Endothelial cell (in vitro differentiated cells): ENCODE data around the gene PCYOX1L. TPM values are rescaled to one million over a fixed set of nuclear protein-coding genes. Genes with fewer than 3 reads are reported as not detected.

ENCODE experiments used
- DNase-seq: peaks from one replicate; pipeline ENCODE4 v3.0.0; 2021; ENCODE audit warnings: low spot score
- H3K27ac Mint-ChIP-seq: one replicate; pipeline ENCODE4 v1.8.0; 2021; ENCODE audit warnings: mixed read lengths, inconsistent platforms; ENCODE audit not compliant: unreplicated experiment
- H3K27me3 Mint-ChIP-seq: one replicate; pipeline ENCODE4 v1.8.0; 2021; ENCODE audit warnings: mild to moderate bottlenecking, moderate library complexity, mixed read lengths, inconsistent platforms; ENCODE audit not compliant: unreplicated experiment
- H3K36me3 Mint-ChIP-seq: one replicate; pipeline ENCODE4 v1.8.0; 2021; ENCODE audit warnings: mild to moderate bottlenecking, low read depth, mixed read lengths, inconsistent platforms; ENCODE audit not compliant: unreplicated experiment
- H3K4me1 Mint-ChIP-seq: one replicate; pipeline ENCODE4 v1.8.0; 2021; ENCODE audit warnings: mild to moderate bottlenecking, mixed read lengths, inconsistent platforms; ENCODE audit not compliant: unreplicated experiment
- H3K4me3 Mint-ChIP-seq: one replicate; pipeline ENCODE4 v1.8.0; 2021; ENCODE audit warnings: mild to moderate bottlenecking, mixed read lengths, inconsistent platforms; ENCODE audit not compliant: unreplicated experiment
- H3K9me3 Mint-ChIP-seq: one replicate; pipeline ENCODE4 v1.8.0; 2021; ENCODE audit warnings: mixed read lengths, inconsistent platforms; ENCODE audit not compliant: unreplicated experiment
- total RNA-seq: library from RNA; stranded (reverse); fragmentation: NEBNext Ultra II Directional; extraction: Animal tissue kit (Norgen Biotek cat#: 25700); gene quantifications from one replicate; pipeline ENCODE4 v1.2.1, GENCODE V29; 2021; ENCODE audit not compliant: unreplicated experiment
- TF ChIP-seq, protein P1 (sequence below): fragments of 200-600 bp; sonication (generic); IDR thresholded peaks from one replicate; pipeline ENCODE4 v1.5.0; 2021; ENCODE audit warnings: antibody characterized with exemption; ENCODE audit not compliant: unreplicated experiment

The PCYOX1L gene
- total RNA-seq, 1 donor from 2014 or later: 18.3 TPM

DNA sequence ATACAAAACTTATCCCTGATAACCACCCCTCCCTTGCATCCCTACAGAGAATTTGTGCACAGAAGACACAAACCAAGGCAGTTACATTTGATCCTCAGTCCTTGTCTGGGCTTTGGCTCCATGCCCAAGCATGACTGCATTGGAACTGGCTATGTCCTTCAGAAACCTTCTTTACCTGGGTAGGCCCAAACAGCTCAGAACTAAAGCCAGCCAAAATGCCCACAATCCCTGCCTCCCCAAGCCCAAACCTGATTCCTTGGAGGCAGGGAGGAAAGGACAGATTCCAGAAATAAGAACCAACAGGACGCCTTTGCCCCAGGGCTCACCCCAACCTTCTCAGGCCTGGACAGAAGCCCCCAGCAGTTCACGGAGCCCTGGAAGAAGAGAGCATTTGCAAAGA is 13.0 kb downstream of the PCYOX1L start:
- no peak overlapping the region for H3K27ac Mint-ChIP-seq

DNA sequence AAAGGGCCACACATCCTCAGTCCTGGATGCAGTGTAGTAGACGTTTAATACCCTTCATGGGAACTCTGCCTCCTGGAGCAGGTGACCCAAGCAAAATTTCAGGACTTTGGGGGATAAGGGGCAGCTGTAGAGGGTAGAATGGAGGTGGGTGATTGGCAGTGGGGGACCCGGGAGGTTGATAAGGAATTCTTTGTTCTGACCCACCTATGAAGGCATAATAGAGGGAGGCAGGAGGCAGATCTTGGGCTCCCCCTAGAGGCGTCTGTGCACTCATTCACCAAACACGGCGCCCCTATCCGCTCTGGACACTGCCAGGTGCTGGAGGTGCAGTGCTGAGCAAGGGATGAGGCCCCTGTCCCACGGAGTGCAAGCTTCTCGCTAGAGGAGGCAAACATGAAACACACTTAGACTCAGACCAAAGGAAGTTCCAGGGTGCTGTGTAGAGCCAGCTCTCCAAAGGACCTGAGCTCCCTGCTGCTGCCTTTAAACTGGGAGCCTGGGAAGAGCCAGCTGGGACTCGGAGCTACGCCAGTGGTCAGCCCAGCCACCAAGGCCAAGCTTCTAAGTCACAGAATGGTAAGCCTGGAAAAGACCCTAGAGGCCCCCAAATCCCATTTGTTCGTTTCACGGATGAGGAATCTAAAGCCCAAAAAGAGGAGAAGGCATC is 13.6 kb downstream of the PCYOX1L start:
- peak; percentile 72 for DNase-seq
- peaks cover 4% of the 10 kb centered on the region for H3K4me1 Mint-ChIP-seq
- no peak overlapping the region for H3K4me3 Mint-ChIP-seq

More for the DNA sequence above, 13.0 kb downstream of the PCYOX1L start:
- Mint-ChIP-seq H3K4me1 (peaks cover 4% of the 10 kb centered on the region), H3K27me3 (peaks cover 3% of the 10 kb centered on the region), H3K36me3 (peaks cover 3% of the 10 kb centered on the region), H3K9me3 (no peaks in the 10 kb centered on the region), H3K4me3 (no peak overlapping the region)
- TF ChIP-seq, protein P1, sequence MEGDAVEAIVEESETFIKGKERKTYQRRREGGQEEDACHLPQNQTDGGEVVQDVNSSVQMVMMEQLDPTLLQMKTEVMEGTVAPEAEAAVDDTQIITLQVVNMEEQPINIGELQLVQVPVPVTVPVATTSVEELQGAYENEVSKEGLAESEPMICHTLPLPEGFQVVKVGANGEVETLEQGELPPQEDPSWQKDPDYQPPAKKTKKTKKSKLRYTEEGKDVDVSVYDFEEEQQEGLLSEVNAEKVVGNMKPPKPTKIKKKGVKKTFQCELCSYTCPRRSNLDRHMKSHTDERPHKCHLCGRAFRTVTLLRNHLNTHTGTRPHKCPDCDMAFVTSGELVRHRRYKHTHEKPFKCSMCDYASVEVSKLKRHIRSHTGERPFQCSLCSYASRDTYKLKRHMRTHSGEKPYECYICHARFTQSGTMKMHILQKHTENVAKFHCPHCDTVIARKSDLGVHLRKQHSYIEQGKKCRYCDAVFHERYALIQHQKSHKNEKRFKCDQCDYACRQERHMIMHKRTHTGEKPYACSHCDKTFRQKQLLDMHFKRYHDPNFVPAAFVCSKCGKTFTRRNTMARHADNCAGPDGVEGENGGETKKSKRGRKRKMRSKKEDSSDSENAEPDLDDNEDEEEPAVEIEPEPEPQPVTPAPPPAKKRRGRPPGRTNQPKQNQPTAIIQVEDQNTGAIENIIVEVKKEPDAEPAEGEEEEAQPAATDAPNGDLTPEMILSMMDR: no peak
- no peak for DNase-seq

DNA sequence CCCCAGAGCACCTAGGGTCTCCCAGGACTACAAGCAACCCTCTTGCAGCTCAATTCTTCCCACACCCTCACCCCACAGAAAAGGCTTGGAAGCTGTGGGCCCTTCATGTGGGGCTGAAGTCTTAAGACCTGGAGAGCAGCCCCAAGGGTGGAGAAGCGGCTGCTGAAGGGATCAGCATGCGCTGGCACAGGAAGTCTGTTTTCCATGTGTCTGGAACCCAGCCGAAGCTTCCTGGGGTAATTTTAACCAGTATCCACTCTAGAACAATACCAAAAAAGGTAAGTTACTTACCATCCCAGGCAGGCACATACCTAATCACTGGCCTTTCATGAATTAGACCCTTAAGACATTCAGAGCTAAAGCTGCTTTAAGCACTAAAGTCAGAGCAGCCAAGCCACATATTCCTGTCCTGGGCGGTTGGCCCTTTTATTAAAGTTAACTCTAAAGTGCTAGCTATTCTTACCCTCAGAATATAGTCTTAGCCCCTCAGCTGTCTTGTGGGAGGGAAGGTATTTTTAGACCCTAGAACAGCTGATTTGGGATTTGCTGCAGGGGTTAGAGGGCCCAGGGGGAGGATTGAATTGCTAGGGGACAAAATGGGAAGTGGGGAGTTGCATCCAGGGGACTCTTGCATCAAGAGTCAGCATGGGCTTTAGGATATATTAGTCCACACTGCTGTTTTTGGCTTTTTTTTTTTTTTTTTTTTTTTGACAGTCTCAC is 14.4 kb downstream of the PCYOX1L start:
- no peak overlapping the region for H3K27ac Mint-ChIP-seq
- H3K36me3 Mint-ChIP-seq: peaks cover 2% of the 10 kb centered on the region
- no peak for DNase-seq
- no peak overlapping the region for H3K4me3 Mint-ChIP-seq
- H3K4me1 Mint-ChIP-seq: peaks cover 4% of the 10 kb centered on the region
- peaks cover 3% of the 10 kb centered on the region for H3K27me3 Mint-ChIP-seq
- H3K9me3 Mint-ChIP-seq: no peaks in the 10 kb centered on the region
- TF ChIP-seq, protein P1: no peak

More for the DNA sequence above, 13.6 kb downstream of the PCYOX1L start:
- peaks cover 3% of the 10 kb centered on the region for H3K36me3 Mint-ChIP-seq
- H3K9me3 Mint-ChIP-seq: no peaks in the 10 kb centered on the region
- H3K27ac Mint-ChIP-seq: no peak overlapping the region
- peaks cover 3% of the 10 kb centered on the region for H3K27me3 Mint-ChIP-seq
- TF ChIP-seq, protein P1: peak; percentile 71

GRCh38 chr5:149372932-149373331 is 15.1 kb downstream of the PCYOX1L start:
- H3K27ac Mint-ChIP-seq: no peak overlapping the region
- H3K9me3 Mint-ChIP-seq: no peaks in the 10 kb centered on the region
- H3K4me1 Mint-ChIP-seq: peaks cover 4% of the 10 kb centered on the region
- peaks cover 5% of the 10 kb centered on the region for H3K27me3 Mint-ChIP-seq
- H3K4me3 Mint-ChIP-seq: no peak overlapping the region
- TF ChIP-seq, protein P1: no peak
- peaks cover 6% of the 10 kb centered on the region for H3K36me3 Mint-ChIP-seq
- no peak for DNase-seq

DNA sequence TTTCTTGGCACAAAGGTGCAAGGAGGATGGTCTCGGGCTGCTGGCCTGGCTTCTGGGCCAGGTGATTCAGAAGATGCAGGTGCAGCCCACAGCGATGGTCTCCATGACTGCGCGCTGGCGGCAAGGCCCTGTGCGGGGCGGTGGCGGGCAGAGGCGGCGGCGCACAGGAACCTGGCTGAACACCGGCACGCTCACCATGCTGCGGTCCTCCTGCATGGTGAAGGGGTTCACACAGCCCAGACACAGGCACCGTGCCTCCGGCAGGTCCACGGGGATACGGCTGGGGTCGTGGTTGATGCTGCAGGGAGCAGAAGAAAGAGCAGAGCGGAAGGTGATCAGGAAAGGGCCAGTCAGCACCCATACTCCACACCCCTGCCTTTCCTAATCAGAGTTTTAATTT is 16.5 kb downstream of the PCYOX1L start:
- Mint-ChIP-seq H3K36me3 (peaks cover 6% of the 10 kb centered on the region), H3K4me1 (peaks cover 4% of the 10 kb centered on the region), H3K27me3 (peaks cover 8% of the 10 kb centered on the region), H3K27ac (no peak overlapping the region), H3K4me3 (no peak overlapping the region), H3K9me3 (no peaks in the 10 kb centered on the region)
- no peak for DNase-seq
- TF ChIP-seq, protein P1: no peak
